K562 (cell line): ENCODE results near the gene UBE2R2. TPM values are rescaled to one million over a fixed set of nuclear protein-coding genes. Genes with fewer than 3 reads are reported as not detected.
"Not testable (repeated sequence)": the region's sequence is repeated elsewhere in the genome, so short reads cannot be mapped to it uniquely, and the experiment has no call there.

ENCODE experiments used
- ATAC-seq: fragments of 200-7000 bp; cut with Tn5 transposase; 3 replicates; pipeline ENCODE4 v1.9.1; 2020; ENCODE audit warnings: moderate library complexity
- BruUV-seq: library from RNA; stranded (reverse); fragments of 400-500 nt; replicated peaks from 2 replicates; lab custom pipeline; 2021; lab: Mats Ljungman, UMichigan
- CTCF ChIA-PET: fragments of 300-600 bp; formaldehyde crosslinking; extraction: SDS; loops from one replicate; lab custom pipeline; 2021; ENCODE audit warnings: low intra/inter-chr PET ratio; lab: Yijun Ruan, JAX
- POLR2A ChIA-PET: fragments of 300-600, 350-650 bp; sonication (Branson Sonifier 250); formaldehyde crosslinking; extraction: SDS; loops from one replicate; lab custom pipeline; 2021; ENCODE audit warnings: antibody characterized with exemption, inconsistent platforms; lab: Yijun Ruan, JAX
- DNase-seq, 4 experiments: peaks; one replicate each; pipeline versions ENCODE4 v3.0.0 to v3.0.0-alpha.2; 2011 to 2018; ENCODE audit warnings: low spot score in 3 of 4, mixed read lengths in 3 of 4; ENCODE audit errors: extremely low read depth in 1 of 4
- FAIRE-seq: peaks from 2 replicates; lab custom pipeline; 2011; peaks lifted over from hg19 to GRCh38; lab: Jason Lieb, UNC
- H2AFZ ChIP-seq: 2 replicates; pipeline ENCODE4 v1.6.0; 2011; ENCODE audit warnings: low read depth, low read length, control low read depth, inconsistent platforms
- H3K27ac ChIP-seq: fragments of 200-600 bp; 3 replicates; pipeline ENCODE4 v1.8.0; 2011; ENCODE audit warnings: low read depth, mild to moderate bottlenecking, control low read depth, inconsistent platforms, low read length, moderate library complexity, mixed read lengths; ENCODE audit errors: extremely low read depth
- H3K27me3 ChIP-seq, 2 experiments: fragments of 300-600 bp in 1 of 2; 2 replicates in 1 of 2; 3 replicates in 1 of 2; pipeline versions ENCODE4 v1.6.0 to v1.8.0; 2011; ENCODE audit warnings: inconsistent platforms in 2 of 2, low read length in 2 of 2, mild to moderate bottlenecking in 1 of 2, mixed read lengths in 1 of 2, moderate library complexity in 1 of 2; ENCODE audit not compliant: control insufficient read depth in 2 of 2, insufficient read depth in 2 of 2
- H3K36me3 ChIP-seq: fragments of 300-600 bp; 3 replicates; pipeline ENCODE4 v1.8.0; 2011; ENCODE audit warnings: mild to moderate bottlenecking, low read length, inconsistent platforms; ENCODE audit not compliant: control insufficient read depth, insufficient read depth
- H3K4me1 ChIP-seq, 2 experiments: fragments of 200-600 bp in 1 of 2; replicated peaks in 1 of 2; 2 replicates in 1 of 2; 3 replicates in 1 of 2; pipeline versions ENCODE4 v1.5.1 to v1.8.0; 2011; ENCODE audit warnings: inconsistent platforms in 2 of 2, low read length in 2 of 2, mild to moderate bottlenecking in 1 of 2, mixed read lengths in 1 of 2, moderate library complexity in 1 of 2; ENCODE audit not compliant: control insufficient read depth in 2 of 2, insufficient read depth in 2 of 2
- H3K4me2 ChIP-seq: 2 replicates; pipeline ENCODE4 v1.6.1; 2011; ENCODE audit warnings: low read length, control low read depth, inconsistent platforms, mixed read lengths; ENCODE audit not compliant: insufficient read depth
- H3K4me3 ChIP-seq: fragments of 200-600 bp; sonication (generic), shearing (Covaris generic); 2 replicates; pipeline ENCODE4 v1.5.1; 2016; ENCODE audit warnings: control low read depth, inconsistent platforms
- H3K79me2 ChIP-seq: fragments of 200-600 bp; 3 replicates; pipeline ENCODE4 v1.8.0; 2011; ENCODE audit warnings: low read length, inconsistent platforms; ENCODE audit not compliant: control insufficient read depth, insufficient read depth
- H3K9ac ChIP-seq, 2 experiments: 2 replicates each; pipeline versions ENCODE4 v1.6.0 to v1.6.1; 2011; ENCODE audit warnings: low read depth in 2 of 2, low read length in 2 of 2, control low read depth in 1 of 2, inconsistent platforms in 1 of 2, mild to moderate bottlenecking in 1 of 2, mixed read lengths in 1 of 2; ENCODE audit not compliant: insufficient read depth in 1 of 2
- H3K9me1 ChIP-seq: one replicate; pipeline ENCODE4 v1.6.0; 2011; ENCODE audit warnings: inconsistent platforms, mild to moderate bottlenecking, low read length, moderate library complexity; ENCODE audit not compliant: control insufficient read depth, insufficient read depth
- H3K9me3 ChIP-seq: replicated peaks from 2 replicates; pipeline ENCODE4 v1.5.1; 2011; ENCODE audit warnings: low read depth, low read length, inconsistent platforms; ENCODE audit not compliant: control insufficient read depth, insufficient read depth
- H4K20me1 ChIP-seq: replicated peaks from 2 replicates; pipeline ENCODE4 v1.6.1; 2011; ENCODE audit warnings: low read length, inconsistent platforms, mixed read lengths; ENCODE audit not compliant: control insufficient read depth, insufficient read depth
- ARID1B ChIP-seq: fragments of 450-650 bp; IDR thresholded peaks from 2 replicates; pipeline ENCODE4 v1.6.1; 2016; ENCODE audit warnings: antibody characterized with exemption, mild to moderate bottlenecking, inconsistent platforms
- ATF6 ChIP-seq: sonication (generic); formaldehyde crosslinking; IDR thresholded peaks from 2 replicates; pipeline ENCODE4 v1.4.0; 2020; ENCODE audit warnings: mild to moderate bottlenecking, missing genetic modification reagents
- CGGBP1 ChIP-seq: fragments of 250-450 bp; sonication (Bioruptor Pico); IDR thresholded peaks from 2 replicates; pipeline ENCODE4 v1.9.0; 2021; ENCODE audit warnings: mild to moderate bottlenecking
- DIDO1 ChIP-seq: fragments of 450-650 bp; IDR thresholded peaks from 2 replicates; pipeline ENCODE4 v1.6.1; 2016; ENCODE audit warnings: low read depth, missing biosample characterization, missing genetic modification characterization
- E2F3 ChIP-seq: fragments of 250-450 bp; sonication (Bioruptor Pico); IDR thresholded peaks from 2 replicates; pipeline ENCODE4 v1.4.0; 2020; ENCODE audit warnings: mild to moderate bottlenecking
- FOSL1 ChIP-seq: fragments of 200-800 bp; sonication (Bioruptor generic); conservative IDR thresholded peaks from 2 replicates; pipeline ENCODE4 v1.6.1; 2016; ENCODE audit warnings: missing genetic modification characterization, missing compliant biosample characterization
- HNRNPH1 ChIP-seq: fragments of 200-400 bp; formaldehyde crosslinking; optimal IDR thresholded peaks from 2 replicates; pipeline ENCODE3; 2017; ENCODE audit warnings: low read depth, mild to moderate bottlenecking, low read length, moderate library complexity
- KAT2B ChIP-seq: IDR thresholded peaks from one replicate; pipeline ENCODE4 v1.6.1; 2012; ENCODE audit warnings: low read depth, mild to moderate bottlenecking, control low read depth, inconsistent platforms, low read length, moderate library complexity
- NCOA1 ChIP-seq: fragments of 450-650 bp; IDR thresholded peaks from 2 replicates; pipeline ENCODE4 v1.6.1; 2016; ENCODE audit warnings: low read depth
- NFIC ChIP-seq: fragments of 450-650 bp; IDR thresholded peaks from 2 replicates; pipeline ENCODE4 v1.6.1; 2017; ENCODE audit warnings: mild to moderate bottlenecking, inconsistent platforms
- SLC30A9 ChIP-seq: fragments of 250-450 bp; sonication (Bioruptor Pico); IDR thresholded peaks from 2 replicates; pipeline ENCODE4 v1.8.0; 2022; ENCODE audit warnings: mild to moderate bottlenecking, moderate library complexity
- TBL1XR1 ChIP-seq, 2 experiments: IDR thresholded peaks; 2 replicates each; pipeline ENCODE4 v1.6.1; 2012; ENCODE audit warnings: improper control_type of control experiment in 2 of 2, low read length in 2 of 2, mild to moderate bottlenecking in 1 of 2
- TEAD4 ChIP-seq, 2 experiments: sonication (generic) in 1 of 2; formaldehyde crosslinking in 1 of 2; IDR thresholded peaks; 2 replicates each; pipeline versions ENCODE4 v1.6.1 to v1.8.0; 2012 to 2022; ENCODE audit warnings: borderline replicate concordance in 1 of 2, inconsistent platforms in 1 of 2, low read length in 1 of 2, mild to moderate bottlenecking in 1 of 2, missing genetic modification reagents in 1 of 2
- ZBTB8A ChIP-seq: fragments of 450-650 bp; IDR thresholded peaks from 2 replicates; pipeline ENCODE4 v1.6.1; 2018; ENCODE audit warnings: mild to moderate bottlenecking, moderate library complexity; ENCODE audit not compliant: partially characterized antibody
- ZNF347 ChIP-seq: fragments of 450-650 bp; formaldehyde crosslinking; IDR thresholded peaks from 2 replicates; pipeline ENCODE4 v1.4.0; 2020; ENCODE audit warnings: low read depth, mild to moderate bottlenecking, moderate library complexity
- ZNF780A ChIP-seq: fragments of 250-450 bp; sonication (Bioruptor Pico); IDR thresholded peaks from 2 replicates; pipeline ENCODE4 v1.5.0; 2021; ENCODE audit warnings: mild to moderate bottlenecking
- WGBS: fragments of 100-300 bp; shearing (Covaris generic); methylation state at CpG from one replicate; pipeline ENCODE4 v1.1.6; 2016; ENCODE audit warnings: low coverage, mixed read lengths; ENCODE audit not compliant: insufficient coverage; ENCODE audit errors: missing lambda C conversion rate; 5-methylcytosine and 5-hydroxymethylcytosine counted together
- in situ Hi-C: fragments of 300-500 bp; cut with MboI; formaldehyde crosslinking; loops from 4 replicates; pipeline ENCODE4 v1.15.0; 2018; ENCODE audit warnings: inconsistent platforms, mixed read lengths
- intact Hi-C: fragments of 100-400 bp; cut with micrococcal nuclease; formaldehyde crosslinking; loops from 2 replicates; pipeline ENCODE4 v1.14.2; 2022
- polyA plus RNA-seq, 8 experiments: library from polyadenylated mRNA; depleted of rRNA in 4 of 8; stranded (reverse) in 5 of 8; unstranded in 3 of 8; fragments of >200 nt; fragmentation: Nextera tagmentation in 2 of 8; fragmentation: Illumina TruSeq in 1 of 8; extraction: Ambion mirVana in 2 of 8; extraction: Trizol in 1 of 8; gene quantifications; 2 replicates each; pipeline versions ENCODE4 v1.2.1 to v1.2.3, GENCODE V29; 2011 to 2014; ENCODE audit warnings: inconsistent platforms in 1 of 8, missing spikeins in 1 of 8
- total RNA-seq, 7 experiments: library from RNA; depleted of rRNA in 6 of 7; stranded (reverse); fragments of >200 nt in 6 of 7; fragmentation: Illumina TruSeq in 2 of 7; extraction: Trizol in 2 of 7; gene quantifications; 2 replicates each; pipeline versions ENCODE4 v1.2.1 to v1.2.3, GENCODE V29; 2011 to 2021; ENCODE audit warnings: low replicate concordance in 1 of 7
- TF ChIP-seq, protein P1 (sequence below): fragments of 150-350 bp; conservative IDR thresholded peaks from 2 replicates; pipeline ENCODE4 v1.6.1; 2014; ENCODE audit warnings: low read length

The UBE2R2 gene
- total and polyA plus RNA-seq, 9 of the 15 experiments (the other 6 are each of a cell fraction or from before 2014, with no cell fraction given), result 7.8 to 26.2 (median 11.8) TPM

DNA sequence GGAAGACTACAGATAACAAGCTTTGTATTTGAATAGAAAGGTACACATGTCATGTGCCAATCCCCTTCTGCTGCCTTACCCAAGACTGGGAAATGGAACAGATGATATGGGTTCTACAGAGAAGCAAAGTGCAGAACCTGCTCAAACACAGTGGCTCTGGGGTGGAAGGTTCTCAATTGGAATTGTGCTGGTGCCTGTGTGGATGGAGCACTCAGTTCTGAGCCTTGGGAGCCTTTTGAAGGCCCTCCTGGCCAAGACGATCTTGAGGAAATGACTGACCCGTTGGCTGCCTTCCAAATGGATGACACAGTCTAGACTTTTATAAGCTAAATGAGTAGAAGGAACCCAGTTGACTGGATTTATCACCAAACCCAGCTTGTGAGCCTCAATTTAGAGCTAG, 25.8 kb upstream of the UBE2R2 start (continued):
- TF ChIP-seq KAT2B (no peak), TBL1XR1 (IDR thresholded peaks at IDR 0.05; ENCODE audit: low read length in 2 of 2) (no peak), DIDO1 (tag) (no peak), SLC30A9 (CRISPR knock-in tag) (no peak), ZNF780A (CRISPR knock-in tag) (no peak), E2F3 (CRISPR knock-in tag) (no peak), ZBTB8A (no peak), FOSL1 (tag) (0 out of 2 replicates have a peak, but pooled peaks have one; percentile 23), ATF6 (CRISPR knock-in tag) (no peak), NCOA1 (no peak), TEAD4 (IDR thresholded peaks at IDR 0.05; ENCODE audit: low read length) (no peak), TEAD4 (CRISPR knock-in tag; IDR thresholded peaks at IDR 0.05; ENCODE audit: borderline replicate concordance) (no peak), HNRNPH1 (no peak), ARID1B (0 out of 2 replicates have a peak, but pooled peaks have one; percentile 11), NFIC (peak; percentile 72), CGGBP1 (CRISPR knock-in tag) (no peak), ZNF347 (CRISPR knock-in tag) (no peak)
- TF ChIP-seq, protein P1, sequence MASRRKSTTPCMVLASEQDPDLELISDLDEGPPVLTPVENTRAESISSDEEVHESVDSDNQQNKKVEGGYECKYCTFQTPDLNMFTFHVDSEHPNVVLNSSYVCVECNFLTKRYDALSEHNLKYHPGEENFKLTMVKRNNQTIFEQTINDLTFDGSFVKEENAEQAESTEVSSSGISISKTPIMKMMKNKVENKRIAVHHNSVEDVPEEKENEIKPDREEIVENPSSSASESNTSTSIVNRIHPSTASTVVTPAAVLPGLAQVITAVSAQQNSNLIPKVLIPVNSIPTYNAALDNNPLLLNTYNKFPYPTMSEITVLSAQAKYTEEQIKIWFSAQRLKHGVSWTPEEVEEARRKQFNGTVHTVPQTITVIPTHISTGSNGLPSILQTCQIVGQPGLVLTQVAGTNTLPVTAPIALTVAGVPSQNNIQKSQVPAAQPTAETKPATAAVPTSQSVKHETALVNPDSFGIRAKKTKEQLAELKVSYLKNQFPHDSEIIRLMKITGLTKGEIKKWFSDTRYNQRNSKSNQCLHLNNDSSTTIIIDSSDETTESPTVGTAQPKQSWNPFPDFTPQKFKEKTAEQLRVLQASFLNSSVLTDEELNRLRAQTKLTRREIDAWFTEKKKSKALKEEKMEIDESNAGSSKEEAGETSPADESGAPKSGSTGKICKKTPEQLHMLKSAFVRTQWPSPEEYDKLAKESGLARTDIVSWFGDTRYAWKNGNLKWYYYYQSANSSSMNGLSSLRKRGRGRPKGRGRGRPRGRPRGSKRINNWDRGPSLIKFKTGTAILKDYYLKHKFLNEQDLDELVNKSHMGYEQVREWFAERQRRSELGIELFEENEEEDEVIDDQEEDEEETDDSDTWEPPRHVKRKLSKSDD, result no peak
- TF ChIP-seq, all 486 proteins: peak for 4

GRCh38 chr9:33793496-33793895, 23.5 kb upstream of the UBE2R2 start:
- WGBS, result 13% methylated on average over 1 of the region's 1 CpG
- intact Hi-C loops, DNase-seq, H3K9ac ChIP-seq, H3K9me3 ChIP-seq, POLR2A ChIA-PET, H3K36me3 ChIP-seq, H3K4me2 ChIP-seq, ATAC-seq, CTCF ChIA-PET, in situ Hi-C loops, H3K4me3 ChIP-seq, FAIRE-seq, H2AFZ ChIP-seq, H3K9me1 ChIP-seq, BruUV-seq, H3K4me1 ChIP-seq, H4K20me1 ChIP-seq, H3K27ac ChIP-seq, H3K79me2 ChIP-seq: not testable (repeated sequence)
- peaks cover 5 to 15% of the 10 kb centered on the region in 2 experiments; a peak in 3 of 5 replicates for H3K27me3 ChIP-seq
